HL-60 (cell line): ENCODE data around the gene THOC6.

Experiments used
- SPI1 ChIP-seq: IDR thresholded peaks from 2 replicates; pipeline ENCODE4 v1.6.1; 2012; ENCODE audit warnings: low read depth, mild to moderate bottlenecking, borderline replicate concordance
- TF ChIP-seq, protein P1 (sequence below): IDR thresholded peaks from one replicate; pipeline ENCODE4 v1.5.1; 2011; ENCODE audit warnings: low read length, control low read depth, inconsistent platforms; ENCODE audit not compliant: insufficient read depth
- TF ChIP-seq, protein P2 (sequence below): IDR thresholded peaks from 2 replicates; pipeline ENCODE4 v1.6.1; 2012; ENCODE audit warnings: low read depth; ENCODE audit not compliant: insufficient replicate concordance

DNA sequence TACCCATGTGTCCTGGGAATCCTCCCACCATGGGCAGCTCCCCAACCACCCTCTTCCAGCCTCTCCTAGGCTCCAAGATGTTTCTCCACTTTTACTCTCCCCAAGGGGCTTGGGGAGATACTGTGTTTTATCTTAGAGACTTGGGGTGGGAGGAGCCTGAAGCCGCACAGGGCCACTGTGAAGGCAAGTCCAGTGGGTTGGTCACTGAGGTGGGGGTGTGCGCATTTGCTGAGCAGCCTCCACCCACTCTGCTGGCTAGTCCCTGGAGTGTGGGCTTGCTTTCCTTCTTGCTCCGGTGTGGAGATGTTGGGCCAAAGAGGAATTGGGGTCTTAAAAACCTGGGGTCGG lies 15.2 kb upstream of the THOC6 start:
- TF ChIP-seq, protein P1, sequence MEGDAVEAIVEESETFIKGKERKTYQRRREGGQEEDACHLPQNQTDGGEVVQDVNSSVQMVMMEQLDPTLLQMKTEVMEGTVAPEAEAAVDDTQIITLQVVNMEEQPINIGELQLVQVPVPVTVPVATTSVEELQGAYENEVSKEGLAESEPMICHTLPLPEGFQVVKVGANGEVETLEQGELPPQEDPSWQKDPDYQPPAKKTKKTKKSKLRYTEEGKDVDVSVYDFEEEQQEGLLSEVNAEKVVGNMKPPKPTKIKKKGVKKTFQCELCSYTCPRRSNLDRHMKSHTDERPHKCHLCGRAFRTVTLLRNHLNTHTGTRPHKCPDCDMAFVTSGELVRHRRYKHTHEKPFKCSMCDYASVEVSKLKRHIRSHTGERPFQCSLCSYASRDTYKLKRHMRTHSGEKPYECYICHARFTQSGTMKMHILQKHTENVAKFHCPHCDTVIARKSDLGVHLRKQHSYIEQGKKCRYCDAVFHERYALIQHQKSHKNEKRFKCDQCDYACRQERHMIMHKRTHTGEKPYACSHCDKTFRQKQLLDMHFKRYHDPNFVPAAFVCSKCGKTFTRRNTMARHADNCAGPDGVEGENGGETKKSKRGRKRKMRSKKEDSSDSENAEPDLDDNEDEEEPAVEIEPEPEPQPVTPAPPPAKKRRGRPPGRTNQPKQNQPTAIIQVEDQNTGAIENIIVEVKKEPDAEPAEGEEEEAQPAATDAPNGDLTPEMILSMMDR: no peak
- no peak for TF ChIP-seq SPI1
- TF ChIP-seq, protein P2, sequence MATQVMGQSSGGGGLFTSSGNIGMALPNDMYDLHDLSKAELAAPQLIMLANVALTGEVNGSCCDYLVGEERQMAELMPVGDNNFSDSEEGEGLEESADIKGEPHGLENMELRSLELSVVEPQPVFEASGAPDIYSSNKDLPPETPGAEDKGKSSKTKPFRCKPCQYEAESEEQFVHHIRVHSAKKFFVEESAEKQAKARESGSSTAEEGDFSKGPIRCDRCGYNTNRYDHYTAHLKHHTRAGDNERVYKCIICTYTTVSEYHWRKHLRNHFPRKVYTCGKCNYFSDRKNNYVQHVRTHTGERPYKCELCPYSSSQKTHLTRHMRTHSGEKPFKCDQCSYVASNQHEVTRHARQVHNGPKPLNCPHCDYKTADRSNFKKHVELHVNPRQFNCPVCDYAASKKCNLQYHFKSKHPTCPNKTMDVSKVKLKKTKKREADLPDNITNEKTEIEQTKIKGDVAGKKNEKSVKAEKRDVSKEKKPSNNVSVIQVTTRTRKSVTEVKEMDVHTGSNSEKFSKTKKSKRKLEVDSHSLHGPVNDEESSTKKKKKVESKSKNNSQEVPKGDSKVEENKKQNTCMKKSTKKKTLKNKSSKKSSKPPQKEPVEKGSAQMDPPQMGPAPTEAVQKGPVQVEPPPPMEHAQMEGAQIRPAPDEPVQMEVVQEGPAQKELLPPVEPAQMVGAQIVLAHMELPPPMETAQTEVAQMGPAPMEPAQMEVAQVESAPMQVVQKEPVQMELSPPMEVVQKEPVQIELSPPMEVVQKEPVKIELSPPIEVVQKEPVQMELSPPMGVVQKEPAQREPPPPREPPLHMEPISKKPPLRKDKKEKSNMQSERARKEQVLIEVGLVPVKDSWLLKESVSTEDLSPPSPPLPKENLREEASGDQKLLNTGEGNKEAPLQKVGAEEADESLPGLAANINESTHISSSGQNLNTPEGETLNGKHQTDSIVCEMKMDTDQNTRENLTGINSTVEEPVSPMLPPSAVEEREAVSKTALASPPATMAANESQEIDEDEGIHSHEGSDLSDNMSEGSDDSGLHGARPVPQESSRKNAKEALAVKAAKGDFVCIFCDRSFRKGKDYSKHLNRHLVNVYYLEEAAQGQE: no peak
